T-helper 2 cell (primary cell): ENCODE data around the gene BLID.

Source experiments
- DNase-seq, 5 experiments: peaks; one replicate each; pipeline versions ENCODE4 v3.0.0 to v3.0.0-alpha.2; 2012 to 2022

The BLID gene

GRCh38 chr11:122075016-122075415 is 41.0 kb downstream of the BLID start:
- no peak for DNase-seq

- DNase-seq, result no peak
These were observed 42.0 kb downstream of the BLID start for GRCh38 chr11:122074022-122074421.

GRCh38 chr11:122071709-122072202 is 44.3 kb downstream of the BLID start:
- no peak for DNase-seq

- DNase-seq, result peak in 1 of 5 experiments; percentile 46
These were observed 46.2 kb downstream of the BLID start for GRCh38 chr11:122069707-122070360.

GRCh38 chr11:122068837-122069236 is 47.2 kb downstream of the BLID start:
- DNase-seq, result no peak

GRCh38 chr11:122068141-122068540 is 47.9 kb downstream of the BLID start:
- no peak for DNase-seq
